CD4-positive, alpha-beta T cell (primary cell): ENCODE data around the gene OBI1. TPM values are rescaled to one million over a fixed set of nuclear protein-coding genes. Genes with fewer than 3 reads are reported as not detected.

Experiments
- ATAC-seq: fragments of 200-7000 bp; cut with Tn5 transposase; one replicate; pipeline ENCODE4 v1.10.0; 2022; ENCODE audit warnings: mild to moderate bottlenecking; ENCODE audit not compliant: poor library complexity
- CTCF ChIA-PET: fragments of 350-600 bp; sonication (Branson Sonifier 250); formaldehyde crosslinking; loops from one replicate; lab custom pipeline; 2021; ENCODE audit warnings: antibody characterized with exemption, inconsistent platforms; lab: Charles Lee
- POLR2A ChIA-PET: fragments of 350-600 bp; sonication (Branson Sonifier 250); formaldehyde crosslinking; loops from one replicate; lab custom pipeline; 2021; ENCODE audit warnings: antibody characterized with exemption, inconsistent platforms; lab: Charles Lee
- DNase-seq, 14 experiments: peaks; one replicate each; pipeline ENCODE4 v3.0.0-alpha.2; 2013 to 2020; ENCODE audit warnings: mixed read lengths in 2 of 14
- H3K27ac ChIP-seq, 2 donors: one replicate each; pipeline versions ENCODE4 v1.5.1 to v1.7.0; 2013; ENCODE audit warnings: low read length in 2 of 2, low read depth in 1 of 2, mild to moderate bottlenecking in 1 of 2
- H3K27me3 ChIP-seq, 2 experiments: 1 replicate in 1 of 2; 2 replicates in 1 of 2; pipeline versions ENCODE4 v1.6.1 to v1.7.0; 2013; ENCODE audit warnings: low read length in 2 of 2, control low read depth in 1 of 2, mild to moderate bottlenecking in 1 of 2, moderate library complexity in 1 of 2; ENCODE audit not compliant: insufficient read depth in 2 of 2, control insufficient read depth in 1 of 2
- H3K36me3 ChIP-seq: one replicate; pipeline ENCODE4 v1.6.1; 2013; ENCODE audit warnings: low read length, control low read depth; ENCODE audit not compliant: insufficient read depth
- H3K4me1 ChIP-seq: one replicate; pipeline ENCODE4 v1.6.1; 2013; ENCODE audit warnings: low read length, control low read depth; ENCODE audit not compliant: insufficient read depth
- H3K4me3 ChIP-seq: one replicate; pipeline ENCODE4 v1.5.1; 2013; ENCODE audit warnings: mild to moderate bottlenecking, low read length, moderate library complexity
- H3K9me3 ChIP-seq, 2 experiments: 1 replicate in 1 of 2; 2 replicates in 1 of 2; pipeline versions ENCODE4 v1.6.1 to v1.7.0; 2013; ENCODE audit warnings: low read length in 2 of 2, mild to moderate bottlenecking in 2 of 2, control low read depth in 1 of 2, moderate library complexity in 1 of 2; ENCODE audit not compliant: control insufficient read depth in 1 of 2, insufficient read depth in 1 of 2
- H3K27ac Mint-ChIP-seq: one replicate; pipeline ENCODE4 v1.8.0; 2020; ENCODE audit warnings: mixed read lengths
- H3K27me3 Mint-ChIP-seq: one replicate; pipeline ENCODE4 v1.8.0; 2021; ENCODE audit warnings: mixed read lengths
- H3K36me3 Mint-ChIP-seq: one replicate; pipeline ENCODE4 v1.8.0; 2021; ENCODE audit warnings: low read depth, mixed read lengths
- H3K4me1 Mint-ChIP-seq: one replicate; pipeline ENCODE4 v1.8.0; 2021; ENCODE audit warnings: low read depth, mixed read lengths
- H3K4me3 Mint-ChIP-seq: one replicate; pipeline ENCODE4 v1.8.0; 2020; ENCODE audit warnings: mild to moderate bottlenecking, mixed read lengths
- H3K9me3 Mint-ChIP-seq: one replicate; pipeline ENCODE4 v1.8.0; 2020; ENCODE audit warnings: mixed read lengths
- intact Hi-C, 2 experiments: fragments of 100-400 bp; cut with DNase I in 1 of 2; cut with micrococcal nuclease in 1 of 2; formaldehyde crosslinking; loops; one replicate each; pipeline versions ENCODE4 v1.15.1 to v1.9.0; 2023 to 2025; cut with DNase I, micrococcal nuclease
- total RNA-seq, 174 experiments: library from RNA in 2 of 174; stranded (reverse) in 2 of 174; gene quantifications; one replicate each; pipeline ENCODE4 v1.2.3 and lab custom pipeline; 2021 to 2026
- TF ChIP-seq, protein P1 (sequence below): fragments of 200-600 bp; IDR thresholded peaks from one replicate; pipeline ENCODE4 v1.8.0; 2022; ENCODE audit warnings: antibody characterized with exemption, mild to moderate bottlenecking

Gene OBI1
- total RNA-seq, 2 experiments from 2014 or later = 2.6 TPM

DNA sequence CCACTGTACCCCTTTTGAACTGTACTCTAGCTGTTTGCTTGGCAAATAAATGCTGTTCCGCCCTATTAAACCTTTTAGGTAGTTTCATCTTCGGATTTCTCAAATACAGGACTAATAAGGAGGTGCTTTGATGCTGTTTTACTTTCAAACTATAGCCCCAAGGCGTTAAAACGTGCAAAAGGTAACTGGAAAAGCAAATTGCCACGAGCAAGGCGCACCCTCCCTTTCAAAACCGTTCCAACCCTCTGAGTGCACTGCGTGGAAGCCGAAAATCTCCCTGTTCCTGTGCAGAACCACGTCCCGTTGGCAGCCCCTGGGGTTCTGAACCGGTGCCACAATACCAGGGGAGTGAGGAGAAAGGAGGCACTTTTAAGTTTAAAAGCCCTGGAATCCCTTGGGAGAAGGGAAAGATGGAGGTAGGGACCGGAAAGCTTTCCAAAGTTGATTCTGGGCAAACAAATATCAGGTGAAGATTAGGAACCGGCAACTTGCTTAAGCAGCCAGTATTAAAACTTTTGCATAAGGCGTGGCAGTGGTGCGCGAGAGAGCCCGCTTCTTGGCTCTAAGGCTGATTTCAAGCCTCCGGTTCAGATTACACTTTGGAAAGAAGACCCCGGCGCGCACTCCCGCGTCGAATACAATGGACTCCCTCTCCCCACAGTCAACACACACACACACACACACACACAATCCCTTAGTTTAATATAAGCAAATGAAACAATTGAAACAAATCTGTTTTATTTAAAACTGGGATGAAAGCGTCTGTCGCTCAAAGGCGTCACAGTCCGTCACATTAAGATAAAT, 65.1 kb downstream of the OBI1 start:
- peaks cover 8% of the 10 kb centered on the region for H3K9me3 Mint-ChIP-seq
- peaks cover 19% of the 10 kb centered on the region for H3K36me3 Mint-ChIP-seq
- Histone ChIP-seq H3K4me1 (peaks cover 16% of the 10 kb centered on the region), H3K4me3 (no peak overlapping the region), H3K27ac (no peak overlapping the region), H3K36me3 (no peaks in the 10 kb centered on the region), H3K9me3 (peaks cover 33 to 38% of the 10 kb centered on the region in 2 experiments), H3K27me3 (peaks cover 72 to 99% of the 10 kb centered on the region in 2 experiments)
- intact Hi-C loops = loop anchor here in 1 of 2 experiments (2.0 kb wide), 1 partner anchor 13 kb away; no protein-coding TSS in a partner anchor
- no peak overlapping the region for H3K4me3 Mint-ChIP-seq
- TF ChIP-seq, protein P1, sequence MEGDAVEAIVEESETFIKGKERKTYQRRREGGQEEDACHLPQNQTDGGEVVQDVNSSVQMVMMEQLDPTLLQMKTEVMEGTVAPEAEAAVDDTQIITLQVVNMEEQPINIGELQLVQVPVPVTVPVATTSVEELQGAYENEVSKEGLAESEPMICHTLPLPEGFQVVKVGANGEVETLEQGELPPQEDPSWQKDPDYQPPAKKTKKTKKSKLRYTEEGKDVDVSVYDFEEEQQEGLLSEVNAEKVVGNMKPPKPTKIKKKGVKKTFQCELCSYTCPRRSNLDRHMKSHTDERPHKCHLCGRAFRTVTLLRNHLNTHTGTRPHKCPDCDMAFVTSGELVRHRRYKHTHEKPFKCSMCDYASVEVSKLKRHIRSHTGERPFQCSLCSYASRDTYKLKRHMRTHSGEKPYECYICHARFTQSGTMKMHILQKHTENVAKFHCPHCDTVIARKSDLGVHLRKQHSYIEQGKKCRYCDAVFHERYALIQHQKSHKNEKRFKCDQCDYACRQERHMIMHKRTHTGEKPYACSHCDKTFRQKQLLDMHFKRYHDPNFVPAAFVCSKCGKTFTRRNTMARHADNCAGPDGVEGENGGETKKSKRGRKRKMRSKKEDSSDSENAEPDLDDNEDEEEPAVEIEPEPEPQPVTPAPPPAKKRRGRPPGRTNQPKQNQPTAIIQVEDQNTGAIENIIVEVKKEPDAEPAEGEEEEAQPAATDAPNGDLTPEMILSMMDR = no peak
- CTCF ChIA-PET = no interaction called here
- ATAC-seq (no peak), DNase-seq (peak in 1 of 14 experiments; percentile 3)
- peaks cover 8% of the 10 kb centered on the region for H3K4me1 Mint-ChIP-seq
- peak overlapping the region; percentile 56 for H3K27ac Mint-ChIP-seq
- POLR2A ChIA-PET = no interaction called here
- peaks cover 96% of the 10 kb centered on the region for H3K27me3 Mint-ChIP-seq

DNA sequence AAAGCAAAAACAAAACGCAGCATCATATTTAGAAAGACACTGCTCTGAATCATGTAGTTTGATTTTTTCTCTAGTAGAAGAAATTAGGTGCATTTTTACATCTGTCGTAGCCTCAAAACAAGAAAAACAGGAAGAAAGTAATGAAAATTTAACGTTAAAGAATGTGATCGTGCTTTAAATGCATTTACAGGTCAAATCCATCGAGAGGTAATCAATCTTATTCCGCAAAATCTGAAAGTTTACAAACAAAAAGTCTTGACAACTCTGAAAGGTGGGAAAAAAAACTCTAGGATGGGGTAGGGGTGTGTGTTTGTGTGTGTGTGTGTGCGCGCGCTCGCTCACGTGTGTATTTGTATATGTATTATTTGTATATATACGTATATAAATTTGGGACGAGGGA, 65.8 kb downstream of the OBI1 start:
- Histone ChIP-seq H3K4me3 (no peak overlapping the region), H3K27me3 (peaks cover 73 to 99% of the 10 kb centered on the region in 2 experiments), H3K36me3 (no peaks in the 10 kb centered on the region), H3K27ac (no peak overlapping the region), H3K9me3 (peaks cover 33% of the 10 kb centered on the region in 2 experiments), H3K4me1 (peaks cover 16% of the 10 kb centered on the region)
- TF ChIP-seq, protein P1 = no peak
- Mint-ChIP-seq H3K4me3 (no peak overlapping the region), H3K4me1 (peaks cover 8% of the 10 kb centered on the region), H3K9me3 (peaks cover 11% of the 10 kb centered on the region), H3K36me3 (peaks cover 19% of the 10 kb centered on the region), H3K27me3 (peaks cover 96% of the 10 kb centered on the region), H3K27ac (no peak overlapping the region)
- POLR2A ChIA-PET = no interaction called here
- DNase-seq = no peak
- ATAC-seq = no peak
- CTCF ChIA-PET = no interaction called here
- intact Hi-C loops = loop anchor here in 1 of 2 experiments (2.0 kb wide), 1 partner anchor 14 kb away; no protein-coding TSS in a partner anchor

DNA sequence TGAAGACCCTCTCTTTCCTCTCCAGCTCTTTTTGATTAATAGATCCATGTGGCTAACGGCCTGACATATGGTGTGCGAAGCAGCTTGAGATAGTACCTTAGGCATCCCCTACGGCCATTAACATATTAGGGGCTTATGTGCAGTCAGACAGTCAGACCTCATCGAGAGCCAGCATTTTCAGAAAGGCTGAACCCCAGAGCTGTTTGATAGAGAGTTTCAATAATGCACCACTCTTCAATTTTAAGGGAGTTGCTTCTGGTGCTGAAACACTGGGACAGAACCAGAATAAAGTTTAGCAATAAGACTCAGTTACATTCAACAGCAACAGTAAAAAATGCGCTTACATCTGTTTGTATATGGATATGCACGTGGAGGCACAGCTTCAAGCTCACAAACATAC, 66.4 kb downstream of the OBI1 start:
- peaks cover 7% of the 10 kb centered on the region for H3K4me1 Mint-ChIP-seq
- CTCF ChIA-PET = no interaction called here

More for the DNA sequence above, 66.4 kb downstream of the OBI1 start:
- H3K4me3 ChIP-seq = no peak overlapping the region
- TF ChIP-seq, protein P1 = no peak
- peaks cover 18% of the 10 kb centered on the region for H3K36me3 Mint-ChIP-seq
- peaks cover 16% of the 10 kb centered on the region for H3K4me1 ChIP-seq
- peaks cover 96% of the 10 kb centered on the region for H3K27me3 Mint-ChIP-seq
- no peak for DNase-seq
- no peak overlapping the region for H3K27ac Mint-ChIP-seq
- peaks cover 11% of the 10 kb centered on the region for H3K9me3 Mint-ChIP-seq
- H3K27ac ChIP-seq = no peak overlapping the region
- no peaks in the 10 kb centered on the region for H3K36me3 ChIP-seq
- intact Hi-C loops = loop anchor here in 1 of 2 experiments (2.0 kb wide), 1 partner anchor 14 kb away; no protein-coding TSS in a partner anchor
- ATAC-seq = no peak
- H3K9me3 ChIP-seq = peaks cover 31 to 35% of the 10 kb centered on the region in 2 experiments
- no peak overlapping the region for H3K4me3 Mint-ChIP-seq
- POLR2A ChIA-PET = no interaction called here
- peaks cover 76 to 99% of the 10 kb centered on the region in 2 experiments for H3K27me3 ChIP-seq
